ENCODE data around the gene IFIT3.

DNA sequence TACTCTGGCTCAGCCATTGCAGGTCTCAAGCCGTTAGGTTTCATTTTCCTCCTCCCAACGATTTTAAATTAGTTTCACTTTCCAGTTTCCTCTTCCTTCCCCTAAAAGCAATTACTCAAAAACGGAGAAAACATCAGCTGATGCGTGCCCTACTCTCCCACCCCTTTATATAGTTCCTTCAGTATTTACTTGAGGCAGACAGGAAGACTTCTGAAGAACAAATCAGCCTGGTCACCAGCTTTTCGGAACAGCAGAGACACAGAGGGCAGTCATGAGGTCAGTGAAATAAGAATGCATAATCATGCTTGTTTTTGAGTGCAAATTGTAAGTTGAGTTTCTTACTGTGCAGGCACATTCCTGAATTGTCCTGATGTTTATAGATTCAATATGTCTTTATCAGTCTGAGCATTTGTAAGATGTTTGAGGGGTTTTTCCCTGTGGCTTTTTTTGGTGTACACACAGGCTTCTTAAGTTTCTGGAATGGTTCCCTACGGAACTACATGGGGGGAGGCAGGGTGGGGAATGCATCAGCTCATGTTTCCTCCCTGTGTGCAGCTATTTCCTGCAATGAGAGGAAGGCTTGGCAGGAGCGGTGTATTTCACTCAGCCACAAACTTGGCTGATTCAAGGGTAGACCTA lies at the start of gene IFIT3:
- TF ChIP-seq, protein P1, sequence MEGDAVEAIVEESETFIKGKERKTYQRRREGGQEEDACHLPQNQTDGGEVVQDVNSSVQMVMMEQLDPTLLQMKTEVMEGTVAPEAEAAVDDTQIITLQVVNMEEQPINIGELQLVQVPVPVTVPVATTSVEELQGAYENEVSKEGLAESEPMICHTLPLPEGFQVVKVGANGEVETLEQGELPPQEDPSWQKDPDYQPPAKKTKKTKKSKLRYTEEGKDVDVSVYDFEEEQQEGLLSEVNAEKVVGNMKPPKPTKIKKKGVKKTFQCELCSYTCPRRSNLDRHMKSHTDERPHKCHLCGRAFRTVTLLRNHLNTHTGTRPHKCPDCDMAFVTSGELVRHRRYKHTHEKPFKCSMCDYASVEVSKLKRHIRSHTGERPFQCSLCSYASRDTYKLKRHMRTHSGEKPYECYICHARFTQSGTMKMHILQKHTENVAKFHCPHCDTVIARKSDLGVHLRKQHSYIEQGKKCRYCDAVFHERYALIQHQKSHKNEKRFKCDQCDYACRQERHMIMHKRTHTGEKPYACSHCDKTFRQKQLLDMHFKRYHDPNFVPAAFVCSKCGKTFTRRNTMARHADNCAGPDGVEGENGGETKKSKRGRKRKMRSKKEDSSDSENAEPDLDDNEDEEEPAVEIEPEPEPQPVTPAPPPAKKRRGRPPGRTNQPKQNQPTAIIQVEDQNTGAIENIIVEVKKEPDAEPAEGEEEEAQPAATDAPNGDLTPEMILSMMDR (conservative IDR thresholded peaks at IDR 0.05), result no peak
- TF ChIP-seq EZH2 (IDR thresholded peaks at IDR 0.05; ENCODE audit: low read depth), result no peak
